Measurements from ENCODE around the gene NTRK2. TPM values are rescaled to one million over a fixed set of nuclear protein-coding genes. Genes with fewer than 3 reads are reported as not detected.

NTRK2 gene
- polyA plus RNA-seq, 1 donor (not counting 4 experiments of a cell fraction or from before 2014, with no cell fraction given) = 0.08 TPM

- Histone ChIP-seq H3K36me3 (ENCODE audit: control insufficient read depth in 2 of 2, extremely low read depth in 1 of 2, insufficient read depth in 2 of 2, low read length in 2 of 2) (no peaks in the 10 kb centered on the region), H3K9ac (ENCODE audit: control insufficient read depth, extremely low read depth, insufficient read depth, low read length) (no peak overlapping the region), H3K27me3 (ENCODE audit: control insufficient read depth, extremely low read depth, insufficient read depth, low read length) (no peaks in the 10 kb centered on the region), H2AFZ (ENCODE audit: control insufficient read depth, low read length) (no peak overlapping the region), H4K20me1 (ENCODE audit: control insufficient read depth, extremely low read depth, insufficient read depth, low read length) (no peaks in the 10 kb centered on the region), H3K4me3 (ENCODE audit: control insufficient read depth in 2 of 3, extremely low read depth in 1 of 3, insufficient read depth in 2 of 3, low read depth in 1 of 3, low read length in 3 of 3) (no peak overlapping the region), H3K9me3 (ENCODE audit: control insufficient read depth, low read depth, low read length) (no peaks in the 10 kb centered on the region), H3K9me1 (ENCODE audit: control insufficient read depth, extremely low read depth, insufficient read depth, low read length) (no peaks in the 10 kb centered on the region), H3K4me1 (ENCODE audit: control insufficient read depth, extremely low read depth, insufficient read depth, low read length) (no peaks in the 10 kb centered on the region), H3K79me2 (ENCODE audit: control insufficient read depth, insufficient read depth, low read length) (no peaks in the 10 kb centered on the region), H3K27ac (ENCODE audit: control insufficient read depth, insufficient read depth, low read length) (no peak overlapping the region), H3K4me2 (ENCODE audit: control insufficient read depth, extremely low read depth, insufficient read depth, low read depth, low read length) (no peak overlapping the region)
- dilution Hi-C loops (cut with MboI; ENCODE audit: extremely low pct_ligation_motif_present, low sequenced_read_pairs) = no loop called here
- FAIRE-seq = no peak
- TF ChIP-seq EZH2 (IDR thresholded peaks at IDR 0.05; ENCODE audit: low read length) (no peak), CTCF (optimal IDR thresholded peaks at IDR 0.05 in 1 of 3, IDR thresholded peaks at IDR 0.05 in 1 of 3, conservative IDR thresholded peaks at IDR 0.05 in 1 of 3; ENCODE audit: extremely low read depth in 1 of 3, insufficient read depth in 2 of 3, low read length in 3 of 3) (no peak)
- no peak for DNase-seq (ENCODE audit: low read depth, low spot score)
Measured at GRCh38 chr9:84818791-84819190, 149.3 kb downstream of the NTRK2 start.

- FAIRE-seq = no peak
- DNase-seq (ENCODE audit: low read depth, low spot score) = no peak
- H3K79me2 ChIP-seq (ENCODE audit: control insufficient read depth, insufficient read depth, low read length) = no peaks in the 10 kb centered on the region
- TF ChIP-seq EZH2 (IDR thresholded peaks at IDR 0.05; ENCODE audit: low read length) (no peak), CTCF (optimal IDR thresholded peaks at IDR 0.05 in 1 of 3, IDR thresholded peaks at IDR 0.05 in 1 of 3, conservative IDR thresholded peaks at IDR 0.05 in 1 of 3; ENCODE audit: extremely low read depth in 1 of 3, insufficient read depth in 2 of 3, low read length in 3 of 3) (no peak)
- H2AFZ ChIP-seq (ENCODE audit: control insufficient read depth, low read length) = no peak overlapping the region
- H3K9ac ChIP-seq (ENCODE audit: control insufficient read depth, extremely low read depth, insufficient read depth, low read length) = no peak overlapping the region
- no peaks in the 10 kb centered on the region for H3K9me1 ChIP-seq (ENCODE audit: control insufficient read depth, extremely low read depth, insufficient read depth, low read length)
- H3K4me2 ChIP-seq (ENCODE audit: control insufficient read depth, extremely low read depth, insufficient read depth, low read depth, low read length) = no peak overlapping the region
- no peaks in the 10 kb centered on the region for H3K9me3 ChIP-seq (ENCODE audit: control insufficient read depth, low read depth, low read length)
- no peaks in the 10 kb centered on the region for H3K27me3 ChIP-seq (ENCODE audit: control insufficient read depth, extremely low read depth, insufficient read depth, low read length)
- no peaks in the 10 kb centered on the region for H4K20me1 ChIP-seq (ENCODE audit: control insufficient read depth, extremely low read depth, insufficient read depth, low read length)
- H3K27ac ChIP-seq (ENCODE audit: control insufficient read depth, insufficient read depth, low read length) = no peak overlapping the region
- no peak overlapping the region for H3K4me3 ChIP-seq (ENCODE audit: control insufficient read depth in 2 of 3, extremely low read depth in 1 of 3, insufficient read depth in 2 of 3, low read depth in 1 of 3, low read length in 3 of 3)
- dilution Hi-C loops (cut with MboI; ENCODE audit: extremely low pct_ligation_motif_present, low sequenced_read_pairs) = no loop called here
- no peaks in the 10 kb centered on the region for H3K36me3 ChIP-seq (ENCODE audit: control insufficient read depth in 2 of 2, extremely low read depth in 1 of 2, insufficient read depth in 2 of 2, low read length in 2 of 2)
- H3K4me1 ChIP-seq (ENCODE audit: control insufficient read depth, extremely low read depth, insufficient read depth, low read length) = no peaks in the 10 kb centered on the region
Measured at GRCh38 chr9:84819491-84819991, 150.0 kb downstream of the NTRK2 start.
